GM19452 (cell line): ENCODE results near the gene TRERF1.
"Not testable (repeated sequence)": the region's sequence is repeated elsewhere in the genome, so short reads cannot be mapped to it uniquely, and the experiment has no call there.

Experiments
- ATAC-seq: cut with Tn5 transposase; IDR thresholded peaks from one replicate; pipeline ENCODE4 v1.9.1; 2021; ENCODE audit not compliant: unreplicated experiment

The TRERF1 gene

GRCh38 chr6:42199106-42199981 lies 252.4 kb downstream of the TRERF1 start:
- no peak for ATAC-seq

- ATAC-seq = no peak
Observed at GRCh38 chr6:42197555-42198362, 254.0 kb downstream of the TRERF1 start.

- ATAC-seq = no peak
Observed at GRCh38 chr6:42195415-42195814, 256.3 kb downstream of the TRERF1 start.

- ATAC-seq = no peak
Observed at GRCh38 chr6:42194056-42194455, 257.7 kb downstream of the TRERF1 start.

- no peak for ATAC-seq
Observed at GRCh38 chr6:42193491-42193894, 258.2 kb downstream of the TRERF1 start.

GRCh38 chr6:42192385-42192784 lies 259.3 kb downstream of the TRERF1 start:
- ATAC-seq = not testable (repeated sequence)

GRCh38 chr6:42190554-42191183 lies 261.1 kb downstream of the TRERF1 start:
- no peak for ATAC-seq

- ATAC-seq = no peak
Observed at GRCh38 chr6:42188406-42188805, 263.3 kb downstream of the TRERF1 start.

- ATAC-seq = no peak
Observed at GRCh38 chr6:42185597-42185996, 266.1 kb downstream of the TRERF1 start.

- ATAC-seq = no peak
Observed at GRCh38 chr6:42184475-42184874, 267.3 kb downstream of the TRERF1 start.

GRCh38 chr6:42182101-42182500 lies 269.6 kb downstream of the TRERF1 start:
- no peak for ATAC-seq

- ATAC-seq = no peak
Observed at GRCh38 chr6:42179945-42180313, 271.8 kb downstream of the TRERF1 start.

GRCh38 chr6:42179261-42179944 lies 272.3 kb downstream of the TRERF1 start:
- ATAC-seq = no peak

GRCh38 chr6:42177514-42178364 lies 274.0 kb downstream of the TRERF1 start:
- ATAC-seq = no peak

GRCh38 chr6:42176981-42177380 lies 274.7 kb downstream of the TRERF1 start:
- no peak for ATAC-seq

GRCh38 chr6:42175860-42176259 lies 275.9 kb downstream of the TRERF1 start:
- no peak for ATAC-seq
